GM11168 (cell line): ENCODE data around the gene FAHD2B.
"Not testable (repeated sequence)": the region's sequence is repeated elsewhere in the genome, so short reads cannot be mapped to it uniquely, and the experiment has no call there.

Source experiments
- in situ Hi-C: fragments of 300-500 bp; cut with MboI; formaldehyde crosslinking; loops from one replicate; pipeline ENCODE4 v1.12.0; 2022; ENCODE audit warnings: low sequenced_read_pairs; ENCODE audit not compliant: unreplicated experiment

FAHD2B gene

GRCh38 chr2:97070915-97071314 lies 23.8 kb downstream of the FAHD2B start:
- in situ Hi-C loops = not testable (repeated sequence)

- in situ Hi-C loops = not testable (repeated sequence)
These were observed 26.0 kb downstream of the FAHD2B start for GRCh38 chr2:97068722-97069121.

- in situ Hi-C loops = no loop called here
These were observed 26.6 kb downstream of the FAHD2B start for GRCh38 chr2:97068074-97068473.

GRCh38 chr2:97067279-97068004 lies 27.2 kb downstream of the FAHD2B start:
- in situ Hi-C loops = no loop called here

GRCh38 chr2:97066030-97066429 lies 28.7 kb downstream of the FAHD2B start:
- in situ Hi-C loops = not testable (repeated sequence)

- in situ Hi-C loops = not testable (repeated sequence)
These were observed 32.7 kb downstream of the FAHD2B start for GRCh38 chr2:97062020-97062419.

- in situ Hi-C loops = loop anchor here (5.0 to 10.0 kb wide), 2 partner anchors 265 to 323 kb away; no protein-coding TSS in a partner anchor
These were observed 34.9 kb downstream of the FAHD2B start for GRCh38 chr2:97059782-97060181.

- in situ Hi-C loops = loop anchor here (5.0 to 10.0 kb wide), 2 partner anchors 269 to 326 kb away; no protein-coding TSS in a partner anchor
These were observed 38.5 kb downstream of the FAHD2B start for GRCh38 chr2:97056150-97056549.

GRCh38 chr2:97050032-97050431 lies 44.6 kb downstream of the FAHD2B start:
- in situ Hi-C loops = loop anchor here (10.0 kb wide), 1 partner anchor 275 kb away; no protein-coding TSS in a partner anchor

- in situ Hi-C loops = not testable (repeated sequence)
These were observed 46.2 kb downstream of the FAHD2B start for GRCh38 chr2:97048448-97048847.

GRCh38 chr2:97046676-97047075 lies 48.0 kb downstream of the FAHD2B start:
- in situ Hi-C loops = not testable (repeated sequence)

- in situ Hi-C loops = not testable (repeated sequence)
These were observed 48.7 kb downstream of the FAHD2B start for GRCh38 chr2:97045895-97046499.
